ENCODE measurements around the gene BET1. TPM values are rescaled to one million over a fixed set of nuclear protein-coding genes. Genes with fewer than 3 reads are reported as not detected.

Gene BET1
- total and polyA plus RNA-seq, 2 of the 8 experiments (the other 6 are each of a cell fraction or from before 2014, with no cell fraction given), result 20.6 to 31.7 TPM

DNA sequence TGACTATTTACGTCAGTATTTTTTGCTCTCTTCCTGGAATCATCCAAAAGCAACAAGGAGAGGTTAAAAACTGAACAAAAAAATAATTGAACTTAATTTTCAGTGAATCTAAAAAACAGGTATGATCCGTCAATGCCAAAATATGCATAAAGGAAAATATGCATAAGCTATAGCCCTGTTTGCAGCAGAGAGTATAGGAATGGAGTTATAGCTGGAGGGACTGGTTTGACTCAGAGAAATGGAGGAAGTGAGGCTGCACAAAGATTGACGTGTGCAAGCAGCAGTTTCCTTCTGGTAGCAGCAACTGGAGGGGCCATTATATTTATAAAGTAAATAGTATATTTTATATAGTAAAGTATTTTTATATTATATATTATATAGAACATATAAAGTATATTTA, 45.5 kb downstream of the BET1 start:
- H3K79me1 ChIP-seq (ENCODE audit: low read depth, low read length), result no peaks in the 10 kb centered on the region
- H4K91ac ChIP-seq (replicated peaks; ENCODE audit: insufficient read length, low read length), result no peak overlapping the region
- no peak overlapping the region for H2BK12ac ChIP-seq (ENCODE audit: low read depth, low read length)
- 80% methylated on average over 3 of the region's 3 CpGs; no CpG with 5 or more reads in 1 of the 2 experiments for WGBS, 2 experiments (ENCODE audit: extremely low coverage in 1 of 2, insufficient coverage in 1 of 2, insufficient read length in 1 of 2, insufficient replicate concordance in 2 of 2, low coverage in 1 of 2, low lambda C conversion rate in 2 of 2, missing lambda C conversion rate in 1 of 2)
- H3K56ac ChIP-seq (replicated peaks; ENCODE audit: insufficient read length, low read depth, low read length), result peak overlapping the region; percentile 82
- H3K36me3 ChIP-seq (ENCODE audit: control insufficient read depth in 2 of 4, insufficient read depth in 4 of 4, low read length in 3 of 4), result no peaks in the 10 kb centered on the region
- no peak overlapping the region for H3K18ac ChIP-seq (ENCODE audit: extremely low read depth, low read length)
- no peaks in the 10 kb centered on the region for H4K20me1 ChIP-seq (replicated peaks in 1 of 2; ENCODE audit: control insufficient read depth in 1 of 2, insufficient read depth in 2 of 2, low read length in 2 of 2)
- no peak for DNase-seq (ENCODE audit: low read depth in 1 of 2, low spot score in 2 of 2)
- H3K9ac ChIP-seq (replicated peaks in 1 of 4; ENCODE audit: extremely low read depth in 1 of 4, low read depth in 3 of 4, low read length in 3 of 4), result no peak overlapping the region
- no peak overlapping the region for H2BK120ac ChIP-seq (replicated peaks; ENCODE audit: low read depth, low read length)
- H3K14ac ChIP-seq (ENCODE audit: insufficient read length), result no peak overlapping the region
- FAIRE-seq, result no peak
- H2AFZ ChIP-seq (ENCODE audit: low read length), result no peak overlapping the region
- no peaks in the 10 kb centered on the region for H3K23me2 ChIP-seq (ENCODE audit: low read depth, low read length)
- H3K9me3 ChIP-seq (ENCODE audit: insufficient read depth in 2 of 2, low read depth in 1 of 2, low read length in 1 of 2), result no peaks in the 10 kb centered on the region
- no peak overlapping the region for H3K4me3 ChIP-seq (ENCODE audit: extremely low read depth in 1 of 4, insufficient read depth in 2 of 4, low read depth in 3 of 4, low read length in 4 of 4)
- no peak overlapping the region for H2BK15ac ChIP-seq (ENCODE audit: low read length)
- ChIA-PET CTCF (ENCODE audit: partially characterized antibody) (interaction anchor here (1.6 kb wide), 1 partner anchor 156 kb away, joined by 4 read pairs; no protein-coding TSS in a partner anchor), POLR2A (ENCODE audit: partially characterized antibody) (no interaction called here)
- H3K4ac ChIP-seq (replicated peaks; ENCODE audit: insufficient read length, low read depth, low read length), result no peak overlapping the region
- H3K23ac ChIP-seq (ENCODE audit: insufficient read length), result no peak overlapping the region
- H2BK20ac ChIP-seq (ENCODE audit: low read length), result no peak overlapping the region
- no peaks in the 10 kb centered on the region for H3K4me1 ChIP-seq (replicated peaks in 1 of 4; ENCODE audit: control insufficient read depth in 3 of 4, insufficient read depth in 4 of 4, low read length in 3 of 4)
- H3K4me2 ChIP-seq (ENCODE audit: insufficient read depth in 1 of 2, low read depth in 2 of 2, low read length in 2 of 2), result no peak overlapping the region
- H3K27me3 ChIP-seq (replicated peaks in 1 of 4; ENCODE audit: control insufficient read depth in 3 of 4, extremely low read depth in 1 of 4, insufficient read depth in 3 of 4, low read length in 3 of 4), result no peaks in the 10 kb centered on the region
- no peak overlapping the region for H2AK5ac ChIP-seq (ENCODE audit: low read depth, low read length)
- H3K27ac ChIP-seq (ENCODE audit: low read depth, low read length), result no peak overlapping the region
- H4K8ac ChIP-seq (ENCODE audit: extremely low read depth, insufficient read depth, low read length), result no peak overlapping the region
- no peaks in the 10 kb centered on the region for H3K79me2 ChIP-seq (ENCODE audit: control insufficient read depth in 1 of 2, insufficient read depth in 2 of 2, low read length in 2 of 2)
- no peak overlapping the region for H2BK5ac ChIP-seq (ENCODE audit: low read depth, low read length)
- H4K5ac ChIP-seq (ENCODE audit: insufficient read length, low read depth, low read length), result no peak overlapping the region
- TF ChIP-seq SUZ12 (IDR thresholded peaks at IDR 0.05; ENCODE audit: low read length) (no peak), ASH2L (IDR thresholded peaks at IDR 0.05; ENCODE audit: low read length) (no peak), RAD21 (IDR thresholded peaks at IDR 0.05 in 1 of 2, conservative IDR thresholded peaks at IDR 0.05 in 1 of 2; ENCODE audit: low read depth in 2 of 2, low read length in 2 of 2) (no peak), PHF8 (conservative IDR thresholded peaks at IDR 0.05; ENCODE audit: low read depth, low read length) (no peak), JUND (IDR thresholded peaks at IDR 0.05; ENCODE audit: low read length) (no peak), SP2 (IDR thresholded peaks at IDR 0.05; ENCODE audit: low read length) (no peak), POLR2A (IDR thresholded peaks at IDR 0.05; ENCODE audit: control extremely low read depth in 1 of 2, low read depth in 2 of 2, low read length in 2 of 2) (no peak), RFX5 (IDR thresholded peaks at IDR 0.05; ENCODE audit: borderline replicate concordance, low read depth, low read length) (no peak), RXRA (IDR thresholded peaks at IDR 0.05; ENCODE audit: insufficient read depth, low read depth, low read length) (no peak), ZNF274 (IDR thresholded peaks at IDR 0.05; ENCODE audit: borderline replicate concordance, extremely low read depth, low read length) (no peak), RBBP5 (IDR thresholded peaks at IDR 0.05; ENCODE audit: borderline replicate concordance, low read depth, low read length) (no peak), HDAC6 (IDR thresholded peaks at IDR 0.05; ENCODE audit: low read depth, low read length) (no peak), SIN3A (conservative IDR thresholded peaks at IDR 0.05 in 1 of 2, IDR thresholded peaks at IDR 0.05 in 1 of 2; ENCODE audit: low read depth in 1 of 2, low read length in 2 of 2) (no peak), SP4 (IDR thresholded peaks at IDR 0.05; ENCODE audit: low read length) (no peak)
- TF ChIP-seq, protein P1, sequence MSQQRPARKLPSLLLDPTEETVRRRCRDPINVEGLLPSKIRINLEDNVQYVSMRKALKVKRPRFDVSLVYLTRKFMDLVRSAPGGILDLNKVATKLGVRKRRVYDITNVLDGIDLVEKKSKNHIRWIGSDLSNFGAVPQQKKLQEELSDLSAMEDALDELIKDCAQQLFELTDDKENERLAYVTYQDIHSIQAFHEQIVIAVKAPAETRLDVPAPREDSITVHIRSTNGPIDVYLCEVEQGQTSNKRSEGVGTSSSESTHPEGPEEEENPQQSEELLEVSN (IDR thresholded peaks at IDR 0.05), result no peak
